ENCODE data around the gene KIAA1958.
"Not testable (repeated sequence)": the region's sequence is repeated elsewhere in the genome, so short reads cannot be mapped to it uniquely, and the experiment has no call there.

KIAA1958 gene

GRCh38 chr9:112582371-112583262, 96.0 kb downstream of the KIAA1958 start:
- H3K36me3 ChIP-seq (ENCODE audit: control insufficient read depth, low read depth, low read length): no peaks in the 10 kb centered on the region
- peaks cover 37% of the 10 kb centered on the region for H3K4me1 ChIP-seq (ENCODE audit: control insufficient read depth, low read depth, low read length)
- no peaks in the 10 kb centered on the region for H3K27me3 ChIP-seq (ENCODE audit: control insufficient read depth, insufficient read depth, low read length)
- no peak overlapping the region for H3K27ac ChIP-seq (ENCODE audit: low read length)
- H3K9ac ChIP-seq (ENCODE audit: low read length): no peak overlapping the region
- no peaks in the 10 kb centered on the region for H3K9me3 ChIP-seq (ENCODE audit: control insufficient read depth, low read depth, low read length)
- no peak overlapping the region for H3K4me3 ChIP-seq (ENCODE audit: low read length)

- H3K9me3 ChIP-seq (ENCODE audit: control insufficient read depth, low read depth, low read length): no peaks in the 10 kb centered on the region
- no peak overlapping the region for H3K4me3 ChIP-seq (ENCODE audit: low read length)
- H3K9ac ChIP-seq (ENCODE audit: low read length): no peak overlapping the region
- H3K36me3 ChIP-seq (ENCODE audit: control insufficient read depth, low read depth, low read length): no peaks in the 10 kb centered on the region
- no peak overlapping the region for H3K27ac ChIP-seq (ENCODE audit: low read length)
- peaks cover 42% of the 10 kb centered on the region for H3K4me1 ChIP-seq (ENCODE audit: control insufficient read depth, low read depth, low read length)
- no peaks in the 10 kb centered on the region for H3K27me3 ChIP-seq (ENCODE audit: control insufficient read depth, insufficient read depth, low read length)
Observed at GRCh38 chr9:112586599-112587155, 100.0 kb downstream of the KIAA1958 start.

- H3K9me3 ChIP-seq (ENCODE audit: control insufficient read depth, low read depth, low read length); H3K4me3 ChIP-seq (ENCODE audit: low read length): not testable (repeated sequence)
Observed at GRCh38 chr9:112591875-112592274, 105.2 kb downstream of the KIAA1958 start.

GRCh38 chr9:112599732-112600131, 113.1 kb downstream of the KIAA1958 start:
- Histone ChIP-seq H3K9ac (ENCODE audit: low read length) (no peak overlapping the region), H3K4me3 (ENCODE audit: low read length) (no peak overlapping the region), H3K27ac (ENCODE audit: low read length) (no peak overlapping the region), H3K27me3 (ENCODE audit: control insufficient read depth, insufficient read depth, low read length) (no peaks in the 10 kb centered on the region), H3K9me3 (ENCODE audit: control insufficient read depth, low read depth, low read length) (no peaks in the 10 kb centered on the region), H3K4me1 (ENCODE audit: control insufficient read depth, low read depth, low read length) (peaks cover 3% of the 10 kb centered on the region), H3K36me3 (ENCODE audit: control insufficient read depth, low read depth, low read length) (no peaks in the 10 kb centered on the region)

More at GRCh38 chr9:112591875-112592274, 105.2 kb downstream of the KIAA1958 start:
- not testable (repeated sequence) for H3K36me3 ChIP-seq (ENCODE audit: control insufficient read depth, low read depth, low read length); H3K27me3 ChIP-seq (ENCODE audit: control insufficient read depth, insufficient read depth, low read length); H3K27ac ChIP-seq (ENCODE audit: low read length); H3K9ac ChIP-seq (ENCODE audit: low read length)
- peaks cover 12% of the 10 kb centered on the region for H3K4me1 ChIP-seq (ENCODE audit: control insufficient read depth, low read depth, low read length)

- H3K4me3 ChIP-seq (ENCODE audit: low read length): no peak overlapping the region
- H3K4me1 ChIP-seq (ENCODE audit: control insufficient read depth, low read depth, low read length): peaks cover 3% of the 10 kb centered on the region
- no peaks in the 10 kb centered on the region for H3K27me3 ChIP-seq (ENCODE audit: control insufficient read depth, insufficient read depth, low read length)
Observed at GRCh38 chr9:112601636-112602035, 115.0 kb downstream of the KIAA1958 start.

GRCh38 chr9:112604790-112605189, 118.2 kb downstream of the KIAA1958 start:
- no peaks in the 10 kb centered on the region for H3K36me3 ChIP-seq (ENCODE audit: control insufficient read depth, low read depth, low read length)
- H3K27ac ChIP-seq (ENCODE audit: low read length): no peak overlapping the region
- H3K9me3 ChIP-seq (ENCODE audit: control insufficient read depth, low read depth, low read length): no peaks in the 10 kb centered on the region
- H3K4me3 ChIP-seq (ENCODE audit: low read length): no peak overlapping the region
- no peaks in the 10 kb centered on the region for H3K4me1 ChIP-seq (ENCODE audit: control insufficient read depth, low read depth, low read length)
- H3K9ac ChIP-seq (ENCODE audit: low read length): no peak overlapping the region
- no peaks in the 10 kb centered on the region for H3K27me3 ChIP-seq (ENCODE audit: control insufficient read depth, insufficient read depth, low read length)

More at GRCh38 chr9:112601636-112602035, 115.0 kb downstream of the KIAA1958 start:
- no peaks in the 10 kb centered on the region for H3K9me3 ChIP-seq (ENCODE audit: control insufficient read depth, low read depth, low read length)
- H3K9ac ChIP-seq (ENCODE audit: low read length): no peak overlapping the region
- H3K36me3 ChIP-seq (ENCODE audit: control insufficient read depth, low read depth, low read length): no peaks in the 10 kb centered on the region
- H3K27ac ChIP-seq (ENCODE audit: low read length): no peak overlapping the region

GRCh38 chr9:112605518-112605917, 118.9 kb downstream of the KIAA1958 start:
- H3K4me1 ChIP-seq (ENCODE audit: control insufficient read depth, low read depth, low read length): no peaks in the 10 kb centered on the region
- no peak overlapping the region for H3K27ac ChIP-seq (ENCODE audit: low read length)
- no peaks in the 10 kb centered on the region for H3K36me3 ChIP-seq (ENCODE audit: control insufficient read depth, low read depth, low read length)
- H3K27me3 ChIP-seq (ENCODE audit: control insufficient read depth, insufficient read depth, low read length): no peaks in the 10 kb centered on the region
- no peak overlapping the region for H3K4me3 ChIP-seq (ENCODE audit: low read length)
- H3K9ac ChIP-seq (ENCODE audit: low read length): no peak overlapping the region
- no peaks in the 10 kb centered on the region for H3K9me3 ChIP-seq (ENCODE audit: control insufficient read depth, low read depth, low read length)

- no peaks in the 10 kb centered on the region for H3K4me1 ChIP-seq (ENCODE audit: control insufficient read depth, low read depth, low read length)
- no peaks in the 10 kb centered on the region for H3K27me3 ChIP-seq (ENCODE audit: control insufficient read depth, insufficient read depth, low read length)
- H3K4me3 ChIP-seq (ENCODE audit: low read length): no peak overlapping the region
- H3K27ac ChIP-seq (ENCODE audit: low read length): no peak overlapping the region
- no peak overlapping the region for H3K9ac ChIP-seq (ENCODE audit: low read length)
- H3K9me3 ChIP-seq (ENCODE audit: control insufficient read depth, low read depth, low read length): no peaks in the 10 kb centered on the region
- no peaks in the 10 kb centered on the region for H3K36me3 ChIP-seq (ENCODE audit: control insufficient read depth, low read depth, low read length)
Observed at GRCh38 chr9:112605963-112606699, 119.5 kb downstream of the KIAA1958 start.

- Histone ChIP-seq H3K9me3 (ENCODE audit: control insufficient read depth, low read depth, low read length) (no peaks in the 10 kb centered on the region), H3K9ac (ENCODE audit: low read length) (no peak overlapping the region), H3K4me3 (ENCODE audit: low read length) (no peak overlapping the region), H3K27me3 (ENCODE audit: control insufficient read depth, insufficient read depth, low read length) (no peaks in the 10 kb centered on the region), H3K36me3 (ENCODE audit: control insufficient read depth, low read depth, low read length) (no peaks in the 10 kb centered on the region), H3K27ac (ENCODE audit: low read length) (no peak overlapping the region), H3K4me1 (ENCODE audit: control insufficient read depth, low read depth, low read length) (no peaks in the 10 kb centered on the region)
Observed at GRCh38 chr9:112608851-112609250, 122.2 kb downstream of the KIAA1958 start.

GRCh38 chr9:112615584-112616266, 129.1 kb downstream of the KIAA1958 start:
- H3K36me3 ChIP-seq (ENCODE audit: control insufficient read depth, low read depth, low read length): no peaks in the 10 kb centered on the region
- H3K27ac ChIP-seq (ENCODE audit: low read length): no peak overlapping the region
- H3K4me3 ChIP-seq (ENCODE audit: low read length): no peak overlapping the region
- peaks cover 7% of the 10 kb centered on the region for H3K4me1 ChIP-seq (ENCODE audit: control insufficient read depth, low read depth, low read length)
- no peaks in the 10 kb centered on the region for H3K27me3 ChIP-seq (ENCODE audit: control insufficient read depth, insufficient read depth, low read length)
- H3K9me3 ChIP-seq (ENCODE audit: control insufficient read depth, low read depth, low read length): no peaks in the 10 kb centered on the region
- no peak overlapping the region for H3K9ac ChIP-seq (ENCODE audit: low read length)

- Histone ChIP-seq H3K9ac (ENCODE audit: low read length) (no peak overlapping the region), H3K4me3 (ENCODE audit: low read length) (no peak overlapping the region), H3K4me1 (ENCODE audit: control insufficient read depth, low read depth, low read length) (peaks cover 7% of the 10 kb centered on the region), H3K27me3 (ENCODE audit: control insufficient read depth, insufficient read depth, low read length) (no peaks in the 10 kb centered on the region), H3K36me3 (ENCODE audit: control insufficient read depth, low read depth, low read length) (no peaks in the 10 kb centered on the region), H3K27ac (ENCODE audit: low read length) (no peak overlapping the region), H3K9me3 (ENCODE audit: control insufficient read depth, low read depth, low read length) (no peaks in the 10 kb centered on the region)
Observed at GRCh38 chr9:112617371-112617770, 130.7 kb downstream of the KIAA1958 start.

Data from iPS-18a (cell line).